Measurements from ENCODE around the gene RANBP3.

DNA sequence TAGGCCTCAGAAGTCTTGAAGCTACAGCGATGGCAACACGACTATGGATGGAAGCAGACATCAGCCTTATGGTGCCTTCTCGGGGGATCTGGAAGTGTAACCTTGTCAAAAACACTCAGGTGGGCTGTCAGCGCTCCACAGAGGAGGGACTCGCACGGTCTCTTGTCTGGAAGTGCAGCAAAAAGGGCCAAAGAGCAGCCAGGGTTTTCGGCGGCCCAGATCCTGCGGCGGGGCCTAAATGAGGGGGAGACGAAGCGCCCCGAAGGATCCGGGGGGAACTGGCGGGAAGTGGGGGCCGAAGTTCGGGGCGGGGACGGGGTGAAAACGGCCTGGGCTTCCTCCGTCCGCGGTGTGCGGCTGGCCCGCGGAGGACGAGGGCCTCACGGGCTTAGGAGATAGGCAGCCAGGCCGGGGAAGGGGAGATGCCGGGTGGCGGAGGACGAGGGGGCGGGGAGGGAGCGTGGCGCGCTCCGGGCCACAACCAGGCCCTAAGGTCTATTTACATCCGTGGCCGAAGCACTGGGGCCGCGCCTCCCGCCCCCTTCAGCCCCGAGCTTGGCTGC, 637 bp downstream of the RANBP3 start:
- TF ChIP-seq CHD2 (IDR thresholded peaks at IDR 0.05; ENCODE audit: low read length, partially characterized antibody) (no peak), RFX5 (IDR thresholded peaks at IDR 0.05; ENCODE audit: low read length) (no peak), POLR2AphosphoS5 (IDR thresholded peaks at IDR 0.05; ENCODE audit: low read depth, low read length) (no peak), RAD21 (IDR thresholded peaks at IDR 0.05; ENCODE audit: low read length) (no peak), GABPA (IDR thresholded peaks at IDR 0.05; ENCODE audit: low read depth) (no peak), TCF12 (IDR thresholded peaks at IDR 0.05) (no peak), FOXM1 (IDR thresholded peaks at IDR 0.05; ENCODE audit: low read depth) (no peak)
- TF ChIP-seq, protein P1, sequence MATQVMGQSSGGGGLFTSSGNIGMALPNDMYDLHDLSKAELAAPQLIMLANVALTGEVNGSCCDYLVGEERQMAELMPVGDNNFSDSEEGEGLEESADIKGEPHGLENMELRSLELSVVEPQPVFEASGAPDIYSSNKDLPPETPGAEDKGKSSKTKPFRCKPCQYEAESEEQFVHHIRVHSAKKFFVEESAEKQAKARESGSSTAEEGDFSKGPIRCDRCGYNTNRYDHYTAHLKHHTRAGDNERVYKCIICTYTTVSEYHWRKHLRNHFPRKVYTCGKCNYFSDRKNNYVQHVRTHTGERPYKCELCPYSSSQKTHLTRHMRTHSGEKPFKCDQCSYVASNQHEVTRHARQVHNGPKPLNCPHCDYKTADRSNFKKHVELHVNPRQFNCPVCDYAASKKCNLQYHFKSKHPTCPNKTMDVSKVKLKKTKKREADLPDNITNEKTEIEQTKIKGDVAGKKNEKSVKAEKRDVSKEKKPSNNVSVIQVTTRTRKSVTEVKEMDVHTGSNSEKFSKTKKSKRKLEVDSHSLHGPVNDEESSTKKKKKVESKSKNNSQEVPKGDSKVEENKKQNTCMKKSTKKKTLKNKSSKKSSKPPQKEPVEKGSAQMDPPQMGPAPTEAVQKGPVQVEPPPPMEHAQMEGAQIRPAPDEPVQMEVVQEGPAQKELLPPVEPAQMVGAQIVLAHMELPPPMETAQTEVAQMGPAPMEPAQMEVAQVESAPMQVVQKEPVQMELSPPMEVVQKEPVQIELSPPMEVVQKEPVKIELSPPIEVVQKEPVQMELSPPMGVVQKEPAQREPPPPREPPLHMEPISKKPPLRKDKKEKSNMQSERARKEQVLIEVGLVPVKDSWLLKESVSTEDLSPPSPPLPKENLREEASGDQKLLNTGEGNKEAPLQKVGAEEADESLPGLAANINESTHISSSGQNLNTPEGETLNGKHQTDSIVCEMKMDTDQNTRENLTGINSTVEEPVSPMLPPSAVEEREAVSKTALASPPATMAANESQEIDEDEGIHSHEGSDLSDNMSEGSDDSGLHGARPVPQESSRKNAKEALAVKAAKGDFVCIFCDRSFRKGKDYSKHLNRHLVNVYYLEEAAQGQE (IDR thresholded peaks at IDR 0.05; ENCODE audit: low read depth, low read length), result no peak
